ENCODE measurements around the gene NDUFA12. TPM values are rescaled to one million over a fixed set of nuclear protein-coding genes. Genes with fewer than 3 reads are reported as not detected.

Gene NDUFA12
- total and polyA plus RNA-seq, 2 of the 4 experiments (the other 2 are of a cell fraction) = 116 to 135 TPM

GRCh38 chr12:94951071-94951934 lies 52.2 kb downstream of the NDUFA12 start (continued):
- TF ChIP-seq MAZ (IDR thresholded peaks at IDR 0.05; ENCODE audit: borderline replicate concordance, low read depth, low read length) = no peak

DNA sequence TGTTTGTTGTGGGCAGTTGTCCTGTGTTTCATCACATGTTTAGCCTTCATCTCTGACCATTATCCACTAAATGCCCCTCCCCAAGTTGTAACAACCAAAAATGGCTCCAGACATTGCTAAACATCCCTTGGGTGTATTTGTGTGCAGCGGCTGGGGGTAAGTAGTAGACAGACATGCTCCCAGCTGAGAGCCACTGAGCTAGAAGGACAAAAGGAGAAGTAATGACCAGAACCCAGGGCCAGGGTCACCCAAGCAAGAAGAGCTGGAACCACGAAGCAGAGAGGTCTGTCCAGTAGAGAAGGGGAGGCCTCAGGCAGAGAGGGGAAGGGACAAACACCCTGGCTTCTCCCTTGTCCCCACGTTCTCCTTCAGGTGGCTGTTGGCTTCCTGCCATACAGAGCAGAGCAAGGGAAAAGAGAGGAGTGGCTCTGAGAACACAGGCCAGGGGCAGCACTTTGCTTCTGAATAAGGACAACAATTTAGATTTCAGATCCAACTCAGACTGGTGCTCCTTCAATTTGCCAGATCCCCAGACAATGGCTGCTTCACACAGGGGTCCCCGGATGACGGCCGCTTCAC lies 55.2 kb downstream of the NDUFA12 start:
- no peaks in the 10 kb centered on the region for H4K20me1 ChIP-seq (ENCODE audit: insufficient read depth, low read length)
- H4K8ac ChIP-seq (ENCODE audit: low read depth in 2 of 2, low read length in 2 of 2) = no peak overlapping the region
- no peak overlapping the region for H2BK20ac ChIP-seq (ENCODE audit: low read depth, low read length)
- ATAC-seq (ENCODE audit: low read depth) (no peak), DNase-seq (no peak)
- no peak overlapping the region for H3K9ac ChIP-seq (ENCODE audit: low read depth, low read length)
- H3K4ac ChIP-seq (ENCODE audit: low read depth, low read length) = no peak overlapping the region
- no peaks in the 10 kb centered on the region for H3K36me3 ChIP-seq (ENCODE audit: control insufficient read depth, insufficient read depth, low read length)
- no peak overlapping the region for H2BK120ac ChIP-seq (ENCODE audit: low read depth, low read length)
- H2BK5ac ChIP-seq (ENCODE audit: low read depth, low read length, poor library complexity, severe bottlenecking) = no peak overlapping the region
- H3K4me2 ChIP-seq (ENCODE audit: low read depth, low read length) = no peak overlapping the region
- dilution Hi-C loops (cut with HindIII; ENCODE audit: low sequenced_read_pairs, unreplicated experiment) (no loop called here), in situ Hi-C loops (cut with MboI; ENCODE audit: low sequenced_read_pairs) (no loop called here), intact Hi-C loops (cut with micrococcal nuclease) (no loop called here)
- ChIA-PET CTCF (no interaction called here), POLR2A (ENCODE audit: unreplicated experiment) (no interaction called here)
- H2AK9ac ChIP-seq (replicated peaks; ENCODE audit: low read depth, low read length, poor library complexity) = no peak overlapping the region
- peaks cover 4% of the 10 kb centered on the region; the same call in 1 of the 2 replicates for H3K27me3 ChIP-seq (ENCODE audit: control insufficient read depth, insufficient read depth, low read length)
- H3K18ac ChIP-seq (ENCODE audit: low read depth, low read length) = no peak overlapping the region
- no peak overlapping the region for H2AFZ ChIP-seq (replicated peaks; ENCODE audit: low read length, poor library complexity)
- no peak overlapping the region for H4K5ac ChIP-seq (ENCODE audit: low read depth, low read length)
- no peak overlapping the region; the same call in 1 of the 2 replicates for H2AK5ac ChIP-seq (ENCODE audit: low read depth, low read length)
- H3K14ac ChIP-seq (replicated peaks; ENCODE audit: low read depth, low read length) = no peak overlapping the region
- H3K56ac ChIP-seq (ENCODE audit: extremely low read depth, insufficient read depth, low read length) = no peak overlapping the region; the same call in 1 of the 2 replicates
- no peaks in the 10 kb centered on the region for H3K79me1 ChIP-seq (ENCODE audit: low read depth in 1 of 2, low read length in 2 of 2)
- BruUV-seq (replicated peaks) = no TSS peak
- TF ChIP-seq POLR2A (IDR thresholded peaks at IDR 0.05; ENCODE audit: low read depth, low read length) = no peak
- no peak for TF ChIP-seq MAZ (IDR thresholded peaks at IDR 0.05; ENCODE audit: borderline replicate concordance, low read depth, low read length)
- TF ChIP-seq SMC3 (IDR thresholded peaks at IDR 0.05; ENCODE audit: low read depth, low read length) = no peak
- no peak overlapping the region for H4K91ac ChIP-seq (ENCODE audit: insufficient read depth, low read depth, low read length)
- no peak overlapping the region for H3K23ac ChIP-seq (ENCODE audit: low read depth, low read length)
- H3K9me3 ChIP-seq (ENCODE audit: control insufficient read depth, insufficient read depth, low read length) = no peaks in the 10 kb centered on the region
- no peaks in the 10 kb centered on the region for H3K4me1 ChIP-seq (ENCODE audit: control insufficient read depth, insufficient read depth, low read length)
- H3K27ac ChIP-seq (ENCODE audit: insufficient read depth, low read length) = no peak overlapping the region
- no peaks in the 10 kb centered on the region for H3K9me1 ChIP-seq (ENCODE audit: insufficient read depth, low read length)
- H3K4me3 ChIP-seq (ENCODE audit: insufficient read depth, low read depth, low read length) = no peak overlapping the region
- 68% methylated on average over 4 of the region's 6 CpGs; no CpG with 5 or more reads in 1 of the 2 experiments for WGBS, 2 experiments (ENCODE audit: extremely low coverage in 2 of 2, insufficient read length in 1 of 2)
- no peak overlapping the region for H2BK15ac ChIP-seq (ENCODE audit: low read depth, low read length)
